Activated effector memory CD4-positive, alpha-beta T cell treated with Interleukin-2 at 50 U/mL for 16 hours (primary cell): ENCODE data around the gene SMO.
"Not testable (repeated sequence)": the region's sequence is repeated elsewhere in the genome, so short reads cannot be mapped to it uniquely, and the experiment has no call there.

Source experiments
- DNase-seq: peaks from one replicate; pipeline ENCODE4 v3.0.0-alpha.2; 2020

The SMO gene

DNA sequence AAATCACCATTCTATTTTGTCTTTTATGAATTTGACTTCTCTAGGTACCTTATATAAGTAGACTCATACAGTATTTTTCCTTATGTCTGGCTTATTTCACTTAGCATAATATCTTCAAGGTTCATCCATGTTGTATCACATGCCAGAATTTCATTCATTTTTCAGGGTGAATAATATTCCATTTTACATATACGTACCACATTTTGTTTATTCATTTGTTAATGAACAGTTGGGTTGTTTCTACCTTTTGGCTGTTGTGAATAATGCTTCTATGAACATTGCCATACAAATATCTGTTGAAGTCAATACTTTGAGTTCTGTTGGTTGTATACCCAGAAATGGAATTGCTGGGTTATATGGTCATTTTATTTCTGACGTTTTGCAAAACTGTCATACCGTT lies 57.1 kb downstream of the SMO start:
- no peak for DNase-seq

DNA sequence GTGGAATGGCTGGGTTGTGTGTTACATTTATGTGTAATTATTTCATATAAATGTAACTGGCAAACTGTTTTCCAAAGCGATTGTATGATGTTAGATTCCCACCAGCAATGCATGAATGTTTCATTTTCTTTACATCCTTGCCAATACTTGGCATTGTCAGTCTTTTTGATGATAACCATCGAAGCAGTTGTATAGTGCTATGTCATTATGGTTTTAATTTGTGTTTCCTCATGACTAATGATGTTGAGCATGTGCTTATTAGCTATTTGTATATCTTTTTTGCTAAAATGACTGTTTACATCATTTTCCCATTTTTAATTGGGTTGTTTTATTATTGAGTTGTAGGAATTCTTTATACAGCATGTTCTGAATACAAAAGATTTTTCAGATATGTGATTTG lies 58.7 kb downstream of the SMO start:
- no peak for DNase-seq

DNA sequence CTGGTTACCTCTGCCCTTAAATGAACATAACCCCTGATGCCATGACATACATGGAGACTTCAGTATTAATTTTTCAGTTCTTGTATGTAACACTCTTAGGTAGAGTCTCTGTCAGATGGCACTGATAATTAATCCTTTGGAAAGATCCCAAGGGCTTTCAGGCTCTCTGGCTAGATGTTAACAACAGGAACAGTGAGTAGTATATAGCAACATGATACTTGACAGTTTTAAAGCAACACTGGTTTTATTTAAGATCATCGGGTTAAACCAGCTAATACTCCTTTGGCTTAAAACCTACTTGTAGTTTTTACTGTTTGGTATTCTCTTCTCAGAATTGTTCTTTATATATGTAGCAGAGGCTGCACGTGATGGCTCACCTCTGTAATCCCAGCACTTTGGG lies 63.7 kb downstream of the SMO start:
- DNase-seq, result no peak

DNA sequence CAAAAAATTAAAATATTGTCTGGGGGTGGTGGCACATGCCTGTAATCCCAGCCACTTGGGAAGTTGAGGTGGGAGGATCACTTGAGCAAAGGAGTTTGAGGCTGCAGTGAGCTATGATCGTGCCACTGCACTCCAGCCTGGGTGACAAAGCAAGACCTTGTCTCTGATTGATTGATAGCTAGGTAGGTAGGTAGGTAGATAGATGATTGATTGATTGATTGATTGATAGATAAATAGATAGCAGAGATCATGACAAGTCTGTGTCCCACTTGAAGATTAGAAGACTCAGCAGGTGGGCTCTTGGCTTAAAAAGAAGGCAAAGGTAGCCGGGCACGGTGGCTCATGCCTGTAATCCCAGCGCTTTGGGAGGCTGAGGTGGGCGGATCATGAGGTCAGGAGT lies 64.2 kb downstream of the SMO start:
- DNase-seq, result not testable (repeated sequence)

DNA sequence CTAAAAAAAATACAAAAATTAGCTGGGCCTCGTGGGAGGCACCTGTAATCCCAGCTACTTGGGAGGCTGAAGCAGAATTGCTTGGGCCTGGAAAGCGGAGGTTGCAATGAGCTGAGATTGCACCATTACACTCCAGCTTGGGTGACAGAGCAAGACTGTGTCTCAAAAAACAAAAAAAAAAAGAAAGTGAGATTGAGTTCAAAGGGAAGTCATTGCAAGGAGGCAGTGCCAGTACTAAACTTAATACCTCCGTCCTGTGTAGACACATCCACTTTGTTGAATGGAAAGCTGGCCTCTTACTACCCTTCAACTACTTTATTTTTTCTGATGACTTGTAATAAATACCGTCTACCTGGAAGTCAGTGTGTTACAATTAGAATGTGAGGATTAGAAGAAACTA lies 67.4 kb downstream of the SMO start:
- no peak for DNase-seq

DNA sequence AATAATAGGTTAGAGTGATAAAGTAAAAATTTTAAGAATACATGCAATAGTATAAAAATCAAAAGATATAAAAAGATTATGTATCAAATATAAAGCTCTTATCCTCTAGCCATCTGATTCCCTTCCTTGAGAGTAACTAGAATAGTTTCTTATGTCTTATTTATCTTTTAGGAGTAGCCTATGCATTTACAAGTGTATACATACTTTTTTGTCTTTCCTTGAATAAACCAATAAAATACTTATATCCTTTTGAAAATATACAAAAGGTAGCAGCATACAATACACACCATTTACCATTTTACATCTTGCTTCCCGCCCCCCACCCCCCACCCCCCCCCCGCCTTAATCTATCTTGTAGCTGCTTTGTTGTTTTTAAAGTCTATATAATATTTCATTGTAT lies 67.8 kb downstream of the SMO start:
- no peak for DNase-seq

DNA sequence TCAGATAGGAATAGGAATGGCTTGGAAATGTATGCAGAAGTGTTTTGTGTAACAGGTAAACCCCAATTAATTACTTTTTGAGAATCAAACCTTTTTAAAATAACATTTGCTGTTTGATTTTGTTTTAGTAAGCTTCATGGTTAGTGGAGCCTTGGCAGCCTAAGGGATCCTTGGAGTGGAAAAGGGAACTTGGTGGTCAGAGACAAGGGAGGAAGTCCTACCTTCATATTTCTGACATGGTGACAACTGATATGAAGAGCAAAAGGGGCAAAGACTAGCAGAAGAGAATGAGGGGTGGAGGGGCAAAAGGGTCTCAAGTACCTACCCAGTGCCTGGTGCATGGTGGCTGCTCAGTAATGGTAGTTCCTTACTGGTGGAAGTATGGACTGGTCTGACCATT lies 68.7 kb downstream of the SMO start:
- no peak for DNase-seq

DNA sequence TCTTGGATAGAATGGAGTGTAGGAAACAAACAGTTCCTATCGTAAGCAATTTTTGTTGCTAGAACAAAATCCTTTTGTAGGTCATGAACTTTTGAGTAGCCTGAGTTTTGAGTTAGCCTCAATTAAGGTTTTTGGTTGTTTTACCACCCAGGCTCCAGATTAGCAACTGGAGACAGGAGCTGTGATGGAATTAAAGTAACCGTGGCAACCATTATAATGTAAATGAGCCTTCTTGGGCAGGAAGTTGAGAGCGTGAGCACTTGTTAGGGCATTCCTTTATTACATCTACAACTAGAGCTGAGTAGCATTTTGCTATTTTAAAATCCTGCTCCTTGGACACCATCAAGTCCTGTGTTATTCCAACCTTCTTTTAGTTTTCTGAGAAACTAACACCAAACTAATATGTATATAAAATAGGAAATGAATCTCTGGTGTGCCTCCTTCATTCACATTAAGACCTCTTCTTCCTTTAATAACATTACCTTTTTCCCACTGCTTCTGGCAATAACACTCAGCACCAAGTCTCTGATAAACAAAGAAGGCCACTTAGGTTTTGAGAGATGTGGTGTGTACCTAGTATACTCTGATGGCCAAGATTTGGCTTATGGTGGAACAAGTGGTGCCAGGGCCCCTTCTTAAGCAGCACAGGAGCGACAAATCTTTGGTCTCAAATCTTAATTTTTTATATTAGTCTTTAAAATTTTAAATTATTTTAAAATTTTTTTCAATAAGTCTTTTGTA lies 70.4 kb downstream of the SMO start:
- no peak for DNase-seq

DNA sequence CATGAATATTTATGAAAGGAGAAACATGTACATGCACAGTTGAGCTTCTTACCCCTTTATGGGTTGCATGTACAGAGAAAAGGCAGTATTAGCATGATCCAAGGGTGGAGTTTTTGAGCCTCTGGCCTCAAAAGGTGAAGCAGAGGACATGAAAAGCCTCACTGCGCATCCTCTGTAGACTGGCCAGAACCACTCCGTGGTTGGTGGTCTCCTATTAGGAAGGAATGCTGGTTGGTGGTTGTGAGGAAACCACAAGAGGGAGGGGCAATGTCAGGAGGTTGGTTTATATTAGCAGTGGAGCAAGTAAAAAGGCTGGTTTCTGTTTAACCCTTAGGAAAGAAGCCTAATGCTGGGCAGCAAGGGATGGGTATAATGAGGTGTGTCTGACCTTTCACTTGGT lies 73.9 kb downstream of the SMO start:
- no peak for DNase-seq
